MM.1S (cell line): ENCODE results near the gene MYRFL.

Source experiments
- CTCF ChIP-seq: fragments of 300-600 bp; sonication (generic); IDR thresholded peaks from 2 replicates; pipeline ENCODE4 v1.5.1; 2016; ENCODE audit warnings: antibody characterized with exemption, low read length, mixed read lengths
- EZH2phosphoT487 ChIP-seq: fragments of 300-600 bp; sonication (generic); IDR thresholded peaks from 2 replicates; pipeline ENCODE4 v1.6.1; 2018; ENCODE audit warnings: antibody characterized with exemption, low read length

- TF ChIP-seq CTCF, result no peak
- TF ChIP-seq EZH2phosphoT487, result no peak
These were observed 50.4 kb downstream of the MYRFL start for GRCh38 chr12:69875416-69875935.
